Omental fat pad (tissue), 4 donors: ENCODE results near the gene JPH3. TPM values are rescaled to one million over a fixed set of nuclear protein-coding genes. Genes with fewer than 3 reads are reported as not detected.

Source experiments
- ATAC-seq: fragments of 150-250 bp; one replicate; pipeline ENCODE4 v1.9.1; 2016; ENCODE audit warnings: mild to moderate bottlenecking, moderate library complexity; ENCODE audit not compliant: low FRiP score
- DNase-seq: peaks from one replicate; pipeline ENCODE4 v3.0.0-alpha.2; 2019; ENCODE audit warnings: low spot score
- CTCF ChIP-seq, 3 donors: fragments of 450-650 bp; IDR thresholded peaks; one replicate each; pipeline ENCODE4 v1.5.1; 2016 to 2017; ENCODE audit warnings: antibody characterized with exemption in 3 of 3, mild to moderate bottlenecking in 3 of 3, moderate library complexity in 2 of 3
- total RNA-seq, 4 donors: library from RNA; depleted of rRNA; stranded (reverse); fragments of >200 nt; gene quantifications; one replicate each; pipeline ENCODE4 v1.1.0, GENCODE V29; 2016

JPH3 gene
- total RNA-seq, 4 donors from 2014 or later, result 0.32 TPM; not detected in 3

- no peak for DNase-seq
- no peak for TF ChIP-seq CTCF (IDR thresholded peaks at IDR 0.05)
These were observed 98.2 kb downstream of the JPH3 start for GRCh38 chr16:87700406-87701077.

DNA sequence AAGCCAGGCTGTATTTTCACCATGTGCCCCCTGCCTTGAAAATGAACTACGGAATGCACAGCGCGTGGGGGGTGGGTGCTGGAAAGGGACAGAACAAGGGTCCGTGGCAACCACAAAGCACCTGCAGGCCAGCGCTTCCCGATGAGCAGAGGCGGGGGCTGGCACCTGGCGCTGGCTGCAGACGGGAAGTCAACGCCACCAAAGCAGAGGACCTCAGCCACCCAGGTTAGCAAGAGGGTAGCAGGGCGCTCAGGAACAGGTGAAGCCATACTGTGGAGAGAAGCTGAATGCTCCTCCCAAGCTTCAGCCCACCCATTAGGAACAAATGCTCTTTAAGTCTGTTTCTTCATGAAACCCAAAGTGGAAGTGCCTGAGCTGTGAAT is 98.8 kb downstream of the JPH3 start:
- TF ChIP-seq CTCF (IDR thresholded peaks at IDR 0.05), result no peak
- no peak for ATAC-seq
- DNase-seq, result no peak

More at GRCh38 chr16:87700406-87701077, 98.2 kb downstream of the JPH3 start:
- ATAC-seq, result no peak

GRCh38 chr16:87701505-87701921 is 99.2 kb downstream of the JPH3 start:
- no peak for ATAC-seq
- DNase-seq, result no peak
- TF ChIP-seq CTCF (IDR thresholded peaks at IDR 0.05), result no peak

DNA sequence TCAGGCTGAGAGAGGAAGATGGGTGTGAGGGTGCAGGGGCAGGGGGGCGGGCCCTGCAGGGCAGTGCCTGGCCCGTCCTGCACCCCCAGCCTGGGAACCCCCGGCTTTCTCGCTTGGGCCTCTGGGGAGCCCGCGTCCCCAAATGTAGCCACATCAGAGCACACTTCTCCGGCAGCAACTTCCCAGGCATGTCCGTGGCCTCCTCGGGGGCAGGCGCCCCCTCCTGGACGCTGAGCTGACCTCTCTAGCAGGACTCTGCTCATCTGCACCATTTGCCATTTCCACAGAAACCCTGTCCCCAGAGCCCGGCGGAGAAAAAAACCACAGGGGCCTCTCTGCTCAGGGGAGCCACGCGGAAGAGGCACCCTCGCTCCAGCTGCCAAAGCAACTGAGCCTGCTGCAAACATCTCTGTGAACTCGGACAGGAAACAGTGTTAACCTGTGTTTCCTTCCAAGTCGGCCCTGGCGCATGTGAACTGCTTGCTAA is 100.1 kb downstream of the JPH3 start:
- ATAC-seq (no peak), DNase-seq (no peak)
- no peak for TF ChIP-seq CTCF (IDR thresholded peaks at IDR 0.05)

GRCh38 chr16:87703071-87703470 is 100.8 kb downstream of the JPH3 start:
- DNase-seq (no peak), ATAC-seq (no peak)
- no peak for TF ChIP-seq CTCF (IDR thresholded peaks at IDR 0.05)

DNA sequence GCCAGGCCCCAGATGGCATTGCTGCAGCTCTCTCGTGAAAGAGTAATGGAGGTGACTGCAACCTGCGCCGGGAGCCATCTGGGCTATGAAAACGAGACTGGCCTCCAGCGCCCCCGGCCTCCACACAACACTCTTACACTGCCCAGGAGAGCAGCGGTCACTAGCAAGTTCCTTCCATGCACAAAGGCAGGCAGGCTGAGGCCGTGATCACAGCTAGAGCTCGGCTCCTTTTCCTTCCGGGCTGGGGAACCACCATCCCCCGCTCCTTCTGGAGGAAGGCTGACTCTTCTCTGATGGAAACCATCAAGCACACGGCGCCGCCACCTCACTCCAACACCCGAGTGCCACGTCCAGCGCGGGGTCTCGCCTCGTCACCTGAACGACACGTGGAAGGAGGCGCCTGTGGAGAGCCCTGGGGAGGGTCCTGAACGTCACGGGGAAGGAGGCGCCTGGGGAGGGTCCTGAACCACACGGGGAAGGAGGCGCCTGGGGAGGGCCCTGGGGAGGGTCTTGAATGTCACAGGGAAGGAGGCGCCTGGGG is 101.6 kb downstream of the JPH3 start:
- no peak for ATAC-seq
- no peak for DNase-seq
- TF ChIP-seq CTCF (IDR thresholded peaks at IDR 0.05), result no peak
